HCT116 (cell line): ENCODE results near the gene EPHA2.

Experiments
- ATF3 ChIP-seq: IDR thresholded peaks from 2 replicates; pipeline ENCODE4 v1.6.1; 2012
- CBX3 ChIP-seq: IDR thresholded peaks from 2 replicates; pipeline ENCODE4 v1.6.1; 2012; ENCODE audit warnings: low read depth
- EZH2 ChIP-seq: fragments of 200-600 bp; sonication (generic); IDR thresholded peaks from 2 replicates; pipeline ENCODE4 v1.6.1; 2017; ENCODE audit warnings: antibody characterized with exemption, mixed run types
- POLR2A ChIP-seq: IDR thresholded peaks from 2 replicates; pipeline ENCODE4 v1.7.0; 2011; ENCODE audit warnings: borderline replicate concordance; ENCODE audit not compliant: insufficient read depth, insufficient read length; ENCODE audit errors: extremely low read depth
- POLR2AphosphoS5 ChIP-seq: IDR thresholded peaks from 2 replicates; pipeline ENCODE4 v1.6.1; 2011; ENCODE audit warnings: mild to moderate bottlenecking, low read depth, low read length, moderate library complexity
- REST ChIP-seq: IDR thresholded peaks from 2 replicates; pipeline ENCODE4 v1.6.1; 2012; ENCODE audit warnings: low read depth
- SIN3A ChIP-seq: IDR thresholded peaks from 2 replicates; pipeline ENCODE4 v1.6.1; 2012; ENCODE audit warnings: low read depth
- YY1 ChIP-seq: IDR thresholded peaks from 2 replicates; pipeline ENCODE4 v1.6.1; 2011; ENCODE audit warnings: low read length, low read depth, moderate library complexity, mild to moderate bottlenecking; ENCODE audit not compliant: insufficient replicate concordance; ENCODE audit errors: extremely low read depth
- ZBTB33 ChIP-seq: IDR thresholded peaks from 2 replicates; pipeline ENCODE4 v1.6.1; 2011; ENCODE audit warnings: mild to moderate bottlenecking, low read length, moderate library complexity; ENCODE audit not compliant: insufficient replicate concordance; ENCODE audit errors: extremely low read depth
- ZFX ChIP-seq: fragments of 450-650 bp; IDR thresholded peaks from 2 replicates; pipeline ENCODE4 v1.6.1; 2017
- TF ChIP-seq, protein P1 (sequence below), 3 experiments: fragments of 200-600 bp in 1 of 3; sonication (generic) in 1 of 3; IDR thresholded peaks in 2 of 3; conservative IDR thresholded peaks in 1 of 3; 2 replicates each; pipeline ENCODE4 v1.5.1; 2012 to 2017; ENCODE audit warnings: low read depth in 2 of 3, low read length in 2 of 3, antibody characterized with exemption in 1 of 3, borderline replicate concordance in 1 of 3, control low read depth in 1 of 3, mild to moderate bottlenecking in 1 of 3, mixed read lengths in 1 of 3, mixed run types in 1 of 3, moderate library complexity in 1 of 3; ENCODE audit not compliant: insufficient read depth in 1 of 3
- TF ChIP-seq, protein P2 (sequence below): IDR thresholded peaks from 2 replicates; pipeline ENCODE4 v1.6.1; 2012

DNA sequence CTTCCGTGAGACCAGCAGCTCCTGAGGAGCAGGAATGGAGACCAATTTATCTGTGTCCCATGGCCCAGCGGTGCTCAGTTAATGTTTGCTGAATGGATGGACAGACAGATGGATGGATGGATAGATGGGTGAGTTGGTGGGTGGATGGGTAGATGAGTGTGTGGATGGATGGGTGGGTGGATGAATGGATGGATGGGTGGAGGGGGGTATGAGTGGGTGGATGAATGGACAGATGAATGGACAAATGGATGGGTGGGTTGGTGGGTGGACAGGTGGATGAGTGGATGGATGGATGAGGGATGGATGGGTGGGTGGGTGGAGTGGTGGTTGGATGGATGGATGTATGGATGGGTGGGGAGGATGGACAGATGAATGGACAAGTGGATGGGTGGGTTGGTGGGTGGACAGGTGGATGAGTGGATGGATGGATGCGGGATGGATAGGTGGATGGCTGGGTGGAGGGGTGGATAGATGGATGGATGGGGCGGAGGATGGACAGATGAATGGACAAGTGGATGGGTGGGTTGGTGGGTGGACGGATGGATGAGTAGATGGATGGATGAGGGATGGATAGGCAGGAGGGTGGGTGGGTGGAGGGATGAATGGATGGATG is 13.4 kb downstream of the EPHA2 start:
- no peak for TF ChIP-seq REST
- TF ChIP-seq, protein P1, sequence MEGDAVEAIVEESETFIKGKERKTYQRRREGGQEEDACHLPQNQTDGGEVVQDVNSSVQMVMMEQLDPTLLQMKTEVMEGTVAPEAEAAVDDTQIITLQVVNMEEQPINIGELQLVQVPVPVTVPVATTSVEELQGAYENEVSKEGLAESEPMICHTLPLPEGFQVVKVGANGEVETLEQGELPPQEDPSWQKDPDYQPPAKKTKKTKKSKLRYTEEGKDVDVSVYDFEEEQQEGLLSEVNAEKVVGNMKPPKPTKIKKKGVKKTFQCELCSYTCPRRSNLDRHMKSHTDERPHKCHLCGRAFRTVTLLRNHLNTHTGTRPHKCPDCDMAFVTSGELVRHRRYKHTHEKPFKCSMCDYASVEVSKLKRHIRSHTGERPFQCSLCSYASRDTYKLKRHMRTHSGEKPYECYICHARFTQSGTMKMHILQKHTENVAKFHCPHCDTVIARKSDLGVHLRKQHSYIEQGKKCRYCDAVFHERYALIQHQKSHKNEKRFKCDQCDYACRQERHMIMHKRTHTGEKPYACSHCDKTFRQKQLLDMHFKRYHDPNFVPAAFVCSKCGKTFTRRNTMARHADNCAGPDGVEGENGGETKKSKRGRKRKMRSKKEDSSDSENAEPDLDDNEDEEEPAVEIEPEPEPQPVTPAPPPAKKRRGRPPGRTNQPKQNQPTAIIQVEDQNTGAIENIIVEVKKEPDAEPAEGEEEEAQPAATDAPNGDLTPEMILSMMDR (IDR thresholded peaks at IDR 0.05 in 2 of 3, conservative IDR thresholded peaks at IDR 0.05 in 1 of 3; ENCODE audit: borderline replicate concordance in 1 of 3, insufficient read depth in 1 of 3, low read depth in 2 of 3, low read length in 2 of 3) = no peak
- no peak for TF ChIP-seq YY1
- TF ChIP-seq ZFX = no peak
- TF ChIP-seq ATF3 = no peak
- TF ChIP-seq POLR2AphosphoS5 = no peak
- TF ChIP-seq SIN3A = no peak
- TF ChIP-seq CBX3 = no peak
- TF ChIP-seq, protein P2, sequence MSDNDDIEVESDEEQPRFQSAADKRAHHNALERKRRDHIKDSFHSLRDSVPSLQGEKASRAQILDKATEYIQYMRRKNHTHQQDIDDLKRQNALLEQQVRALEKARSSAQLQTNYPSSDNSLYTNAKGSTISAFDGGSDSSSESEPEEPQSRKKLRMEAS = no peak
- TF ChIP-seq POLR2A = no peak
- TF ChIP-seq ZBTB33 = no peak
- TF ChIP-seq EZH2 = no peak
